Tibial artery (tissue), 4 donors: ENCODE data around the gene PLA2G2A.

Experiments used
- DNase-seq, 2 donors: peaks; one replicate each; pipeline ENCODE4 v3.0.0-alpha.2; 2019
- H3K27ac ChIP-seq, 2 donors: fragments of 200-600 bp; sonication (generic) in 1 of 2; 1 replicate in 1 of 2; 2 replicates in 1 of 2; pipeline ENCODE4 v1.5.1; 2018 to 2019; ENCODE audit warnings: mild to moderate bottlenecking in 1 of 2
- H3K27me3 ChIP-seq, 2 donors: fragments of 200-600 bp; sonication (generic) in 1 of 2; one replicate each; pipeline versions ENCODE4 v1.5.1 to v1.6.0; 2016 to 2019
- H3K36me3 ChIP-seq, 3 donors: fragments of 200-600 bp; sonication (generic) in 2 of 3; one replicate each; pipeline ENCODE4 v1.5.1; 2016 to 2019; ENCODE audit warnings: mild to moderate bottlenecking in 2 of 3
- H3K4me1 ChIP-seq, 4 donors: fragments of 200-600 bp; sonication (generic) in 2 of 4; 1 replicate in 3 of 4; 2 replicates in 1 of 4; pipeline ENCODE4 v1.5.1; 2016 to 2019
- H3K4me3 ChIP-seq, 2 donors: fragments of 200-600 bp; sonication (generic) in 1 of 2; 1 replicate in 1 of 2; 2 replicates in 1 of 2; pipeline ENCODE4 v1.5.1; 2018 to 2019; ENCODE audit warnings: mild to moderate bottlenecking in 2 of 2
- H3K9me3 ChIP-seq, 3 donors: fragments of 200-600 bp; sonication (generic) in 1 of 3; one replicate each; pipeline ENCODE4 v1.5.1; 2016 to 2019
- intact Hi-C: fragments of 100-400 bp; cut with DNase I; formaldehyde crosslinking; loops from one replicate; pipeline ENCODE4 v1.15.0; 2023; ENCODE audit warnings: low total_unique reads
- TF ChIP-seq, protein P1 (sequence below), 2 experiments: fragments of 200-600 bp in 1 of 2; fragments of 450-650 bp in 1 of 2; IDR thresholded peaks; one replicate each; pipeline ENCODE4 v1.5.1; 2017 to 2019; ENCODE audit warnings: antibody characterized with exemption in 2 of 2, mild to moderate bottlenecking in 1 of 2, moderate library complexity in 1 of 2

PLA2G2A gene

DNA sequence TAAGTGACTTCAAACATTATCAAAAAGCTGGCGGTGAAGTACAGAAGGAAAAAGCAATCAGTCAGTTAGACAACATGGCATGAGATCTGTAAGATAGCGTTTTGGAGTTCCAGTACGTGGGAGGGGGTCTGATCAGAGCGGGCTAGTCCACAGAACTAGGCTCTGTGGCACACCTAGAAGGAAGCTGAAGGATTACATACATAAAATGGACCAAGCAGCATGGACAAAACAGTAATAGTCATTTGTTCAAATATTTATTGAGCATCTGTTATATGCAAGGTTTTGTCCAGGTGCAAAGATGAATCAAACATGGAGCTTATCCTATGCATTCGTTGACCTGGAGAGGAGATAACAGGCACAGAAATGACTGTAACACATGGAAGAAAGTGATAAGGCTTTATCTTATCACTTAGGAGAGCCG lies 33.1 kb downstream of the PLA2G2A start:
- no peak for DNase-seq
- H3K27me3 ChIP-seq: peaks cover 0 to 23% of the 10 kb centered on the region in 2 donors
- TF ChIP-seq, protein P1, sequence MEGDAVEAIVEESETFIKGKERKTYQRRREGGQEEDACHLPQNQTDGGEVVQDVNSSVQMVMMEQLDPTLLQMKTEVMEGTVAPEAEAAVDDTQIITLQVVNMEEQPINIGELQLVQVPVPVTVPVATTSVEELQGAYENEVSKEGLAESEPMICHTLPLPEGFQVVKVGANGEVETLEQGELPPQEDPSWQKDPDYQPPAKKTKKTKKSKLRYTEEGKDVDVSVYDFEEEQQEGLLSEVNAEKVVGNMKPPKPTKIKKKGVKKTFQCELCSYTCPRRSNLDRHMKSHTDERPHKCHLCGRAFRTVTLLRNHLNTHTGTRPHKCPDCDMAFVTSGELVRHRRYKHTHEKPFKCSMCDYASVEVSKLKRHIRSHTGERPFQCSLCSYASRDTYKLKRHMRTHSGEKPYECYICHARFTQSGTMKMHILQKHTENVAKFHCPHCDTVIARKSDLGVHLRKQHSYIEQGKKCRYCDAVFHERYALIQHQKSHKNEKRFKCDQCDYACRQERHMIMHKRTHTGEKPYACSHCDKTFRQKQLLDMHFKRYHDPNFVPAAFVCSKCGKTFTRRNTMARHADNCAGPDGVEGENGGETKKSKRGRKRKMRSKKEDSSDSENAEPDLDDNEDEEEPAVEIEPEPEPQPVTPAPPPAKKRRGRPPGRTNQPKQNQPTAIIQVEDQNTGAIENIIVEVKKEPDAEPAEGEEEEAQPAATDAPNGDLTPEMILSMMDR (IDR thresholded peaks at IDR 0.05): no peak
- no peaks in the 10 kb centered on the region for H3K36me3 ChIP-seq
- no peaks in the 10 kb centered on the region for H3K4me1 ChIP-seq
- H3K4me3 ChIP-seq: no peak overlapping the region
- H3K9me3 ChIP-seq: no peaks in the 10 kb centered on the region
- no peak overlapping the region for H3K27ac ChIP-seq
- intact Hi-C loops: no loop called here

DNA sequence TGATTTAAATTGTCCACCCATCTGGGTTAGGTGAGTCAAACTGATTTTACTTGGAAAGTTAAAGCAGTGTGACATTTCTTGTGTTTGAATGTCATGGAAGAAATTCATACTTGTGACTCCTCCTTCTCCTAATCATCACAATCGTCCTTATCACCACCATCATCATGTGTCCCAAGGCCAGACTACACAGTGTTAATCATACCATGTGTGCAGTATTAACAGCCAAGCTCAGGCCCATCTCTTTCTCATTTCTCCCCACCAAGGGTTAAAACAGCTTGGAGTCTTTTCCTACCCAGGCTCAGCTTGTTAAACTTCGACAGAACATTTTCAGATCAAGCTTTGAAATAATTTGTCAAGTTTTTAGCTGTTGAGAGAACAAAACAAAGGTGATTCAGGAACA lies 33.5 kb downstream of the PLA2G2A start:
- H3K27ac ChIP-seq: no peak overlapping the region
- H3K36me3 ChIP-seq: no peaks in the 10 kb centered on the region
- no peak for DNase-seq
- TF ChIP-seq, protein P1 (IDR thresholded peaks at IDR 0.05): no peak
- no peaks in the 10 kb centered on the region for H3K4me1 ChIP-seq
- H3K27me3 ChIP-seq: peaks cover 0 to 22% of the 10 kb centered on the region in 2 donors
- no peaks in the 10 kb centered on the region for H3K9me3 ChIP-seq
- H3K4me3 ChIP-seq: no peak overlapping the region
- intact Hi-C loops: no loop called here

DNA sequence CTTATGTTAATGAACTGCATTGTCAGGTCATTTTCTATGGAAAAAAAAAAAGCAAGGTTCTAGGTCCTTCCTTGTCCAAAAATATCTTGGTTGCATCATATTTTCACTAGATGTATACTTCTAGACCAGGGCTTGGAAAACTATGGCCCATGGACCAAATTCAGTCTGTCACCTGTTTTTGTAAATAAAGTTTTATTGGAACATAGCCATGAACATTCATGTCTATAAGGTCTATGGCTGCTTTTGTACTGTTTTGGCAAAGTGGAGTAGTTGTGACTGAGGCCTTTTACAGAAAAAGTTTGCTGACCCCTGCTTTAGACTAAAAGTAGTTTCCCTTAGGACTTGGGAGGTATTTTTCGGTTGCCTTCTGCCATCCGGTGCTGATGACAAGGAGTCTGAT lies 36.8 kb downstream of the PLA2G2A start:
- no peak overlapping the region for H3K4me3 ChIP-seq
- intact Hi-C loops: no loop called here
- no peak for DNase-seq
- TF ChIP-seq, protein P1 (IDR thresholded peaks at IDR 0.05): no peak
- H3K36me3 ChIP-seq: no peaks in the 10 kb centered on the region
- H3K4me1 ChIP-seq: no peaks in the 10 kb centered on the region
- no peaks in the 10 kb centered on the region for H3K9me3 ChIP-seq
- no peak overlapping the region for H3K27ac ChIP-seq
- H3K27me3 ChIP-seq: peaks cover 0 to 5% of the 10 kb centered on the region in 2 donors

DNA sequence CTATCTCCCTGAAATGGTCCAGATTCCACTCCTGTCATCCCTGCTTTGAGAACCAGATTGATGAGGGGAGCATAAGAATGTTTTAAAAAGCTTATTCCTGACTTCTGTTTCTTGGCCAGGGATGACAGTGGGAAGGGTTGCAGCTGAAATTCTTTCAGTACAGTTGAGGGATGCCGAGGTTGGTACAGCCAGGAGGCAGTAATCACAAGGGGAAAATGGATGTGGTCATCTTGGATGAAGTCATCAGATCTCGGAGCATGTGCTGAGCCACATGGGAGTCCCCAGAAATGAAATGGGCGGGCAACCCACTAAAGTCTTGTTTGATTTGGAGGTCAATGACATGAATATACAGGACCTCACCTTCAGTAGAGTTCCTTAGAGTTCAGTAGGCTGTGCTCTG lies 37.3 kb downstream of the PLA2G2A start:
- TF ChIP-seq, protein P1 (IDR thresholded peaks at IDR 0.05): no peak
- H3K9me3 ChIP-seq: no peaks in the 10 kb centered on the region
- peaks cover 0 to 2% of the 10 kb centered on the region in 2 donors for H3K27me3 ChIP-seq
- H3K36me3 ChIP-seq: no peaks in the 10 kb centered on the region
- no peak for DNase-seq
- intact Hi-C loops: no loop called here
- no peak overlapping the region for H3K4me3 ChIP-seq
- no peaks in the 10 kb centered on the region for H3K4me1 ChIP-seq
- no peak overlapping the region for H3K27ac ChIP-seq

DNA sequence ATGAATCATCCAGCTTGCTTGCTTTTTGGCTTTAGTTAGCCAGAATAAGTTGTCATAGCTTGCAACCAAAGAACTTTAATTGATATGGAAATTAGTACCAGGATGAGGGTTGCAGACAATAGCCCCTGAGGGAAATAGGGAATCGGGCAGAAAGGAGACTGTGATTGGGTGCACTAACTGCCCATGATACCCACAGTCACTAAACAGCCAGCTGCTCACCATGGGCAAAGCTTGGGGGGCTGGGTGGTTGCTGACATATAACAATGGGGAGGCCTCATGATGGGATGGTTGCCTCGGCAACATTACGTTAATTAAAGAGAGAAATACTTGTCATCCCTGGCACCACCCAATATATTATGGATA lies 38.2 kb downstream of the PLA2G2A start:
- Histone ChIP-seq H3K4me3 (no peak overlapping the region), H3K36me3 (no peaks in the 10 kb centered on the region), H3K27me3 (peaks cover 0 to 2% of the 10 kb centered on the region in 2 donors), H3K9me3 (no peaks in the 10 kb centered on the region), H3K4me1 (no peaks in the 10 kb centered on the region), H3K27ac (no peak overlapping the region)
- intact Hi-C loops: no loop called here
- DNase-seq: no peak
- TF ChIP-seq, protein P1 (IDR thresholded peaks at IDR 0.05): no peak
